CD4-positive, alpha-beta T cell treated with Interleukin-6 at 100 ng/mL for 8 hours (primary cell): ENCODE results near the gene GDPD2.

Experiments
- DNase-seq: peaks from one replicate; pipeline ENCODE4 v3.0.0-alpha.2; 2020; ENCODE audit warnings: mixed read lengths, low spot score

Gene GDPD2

DNA sequence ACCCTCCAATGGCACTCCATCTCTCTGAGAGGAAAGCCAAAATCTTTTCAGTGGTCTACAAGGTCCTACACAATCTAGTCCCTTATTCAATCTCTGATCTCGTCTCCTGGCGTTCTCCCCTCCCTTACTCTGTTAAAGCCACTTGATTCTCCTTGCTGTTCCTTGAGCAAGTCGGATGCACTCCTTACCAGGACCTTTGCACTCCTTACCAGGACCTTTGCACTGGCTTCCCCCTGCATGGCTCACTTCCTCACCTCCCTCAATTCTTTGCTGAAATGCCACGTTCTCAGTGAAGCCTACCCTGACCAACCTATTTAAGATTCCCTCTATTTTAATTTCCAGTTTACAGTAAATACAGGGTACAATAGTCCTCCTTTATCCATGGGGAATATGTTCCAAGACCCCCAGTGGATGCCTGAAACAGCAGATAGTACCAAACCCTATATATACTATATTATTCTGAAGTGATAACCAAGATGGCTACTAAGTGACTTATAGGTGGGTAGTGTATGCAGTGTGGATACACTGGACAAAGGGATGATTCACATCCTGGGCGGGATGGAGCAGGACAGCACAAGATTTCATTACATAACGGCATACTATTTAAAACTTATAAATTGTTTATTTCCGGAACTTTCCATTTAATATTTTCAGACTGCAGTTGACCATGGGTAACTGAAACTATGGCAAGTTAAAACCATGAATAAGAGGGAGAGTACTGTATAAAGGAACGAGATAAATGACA lies 15.0 kb downstream of the GDPD2 start:
- no peak for DNase-seq

DNA sequence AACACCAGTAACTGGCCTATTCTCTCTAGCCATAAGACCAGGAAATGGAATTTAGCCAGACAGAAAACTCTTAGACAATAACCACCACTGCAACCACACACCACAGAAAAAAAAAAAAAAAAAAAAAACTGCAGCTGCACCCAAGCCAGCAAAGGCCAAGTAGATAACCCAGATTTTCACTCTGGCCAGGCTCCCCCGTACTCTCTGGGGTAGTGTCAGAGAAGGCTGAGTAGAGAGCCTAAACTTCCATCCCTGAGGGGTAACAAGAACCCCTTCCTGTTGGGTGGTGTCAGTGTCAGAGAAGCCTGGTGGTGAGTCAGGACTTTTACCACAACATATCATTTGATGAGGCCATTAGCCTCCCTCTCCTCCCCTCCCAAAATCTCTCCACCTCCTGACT lies 15.9 kb downstream of the GDPD2 start:
- DNase-seq = no peak

DNA sequence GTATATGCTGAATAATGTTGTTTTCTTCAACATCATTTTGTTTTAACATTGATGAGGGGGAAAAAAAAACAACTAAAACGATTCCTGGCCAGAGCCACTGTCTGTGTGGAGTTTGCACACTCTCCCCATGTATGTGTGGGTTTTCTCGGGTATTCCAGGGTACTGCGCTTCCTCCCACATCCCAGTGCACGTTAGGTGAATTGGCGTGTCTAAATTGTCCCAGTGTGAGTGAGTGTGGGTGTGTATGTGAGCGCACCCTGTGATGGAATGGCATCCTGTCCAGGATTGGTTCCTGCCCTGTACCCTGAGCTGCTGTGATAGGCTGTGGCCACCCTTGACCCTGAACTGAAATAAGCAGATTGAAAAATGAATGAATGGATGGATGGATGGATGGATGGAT lies 19.1 kb downstream of the GDPD2 start:
- DNase-seq = no peak

DNA sequence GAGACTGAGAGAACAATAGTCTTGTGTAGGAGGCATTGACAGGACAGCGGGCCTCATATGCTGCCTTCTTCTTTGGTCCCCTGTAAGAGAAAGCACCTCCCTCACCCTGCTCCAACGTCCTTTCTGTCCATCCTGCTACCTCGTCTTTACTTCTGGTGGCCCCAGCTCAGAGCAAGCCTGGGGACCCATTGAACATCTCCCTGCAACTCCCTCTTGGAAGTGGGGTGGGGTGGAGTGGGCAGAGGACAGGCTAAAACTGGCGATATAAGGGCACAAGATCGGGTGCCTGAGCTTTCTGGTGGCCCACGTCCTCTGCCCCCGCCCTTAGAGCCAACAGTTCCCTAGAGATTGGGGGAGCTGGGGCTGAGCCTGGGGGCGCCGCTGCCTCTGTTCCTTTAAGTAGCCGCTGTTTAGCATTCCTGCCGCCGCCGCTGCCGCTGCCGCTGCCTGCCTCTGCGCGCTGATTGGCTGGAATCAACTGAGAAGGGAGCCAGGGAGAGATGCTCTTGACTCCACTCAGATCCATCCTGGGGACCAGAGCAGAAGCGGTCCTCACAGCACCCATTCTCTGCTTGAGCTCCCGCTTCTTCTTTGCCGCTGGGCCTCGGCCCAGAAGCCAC lies 21.3 kb downstream of the GDPD2 start, which contains the start of gene DLG3:
TSS of gene DLG3 (plus strand) at position 510 of the 620 bp plus-strand sequence. CDS start 367 bp downstream, outside the sequence.
- no peak for DNase-seq

DNA sequence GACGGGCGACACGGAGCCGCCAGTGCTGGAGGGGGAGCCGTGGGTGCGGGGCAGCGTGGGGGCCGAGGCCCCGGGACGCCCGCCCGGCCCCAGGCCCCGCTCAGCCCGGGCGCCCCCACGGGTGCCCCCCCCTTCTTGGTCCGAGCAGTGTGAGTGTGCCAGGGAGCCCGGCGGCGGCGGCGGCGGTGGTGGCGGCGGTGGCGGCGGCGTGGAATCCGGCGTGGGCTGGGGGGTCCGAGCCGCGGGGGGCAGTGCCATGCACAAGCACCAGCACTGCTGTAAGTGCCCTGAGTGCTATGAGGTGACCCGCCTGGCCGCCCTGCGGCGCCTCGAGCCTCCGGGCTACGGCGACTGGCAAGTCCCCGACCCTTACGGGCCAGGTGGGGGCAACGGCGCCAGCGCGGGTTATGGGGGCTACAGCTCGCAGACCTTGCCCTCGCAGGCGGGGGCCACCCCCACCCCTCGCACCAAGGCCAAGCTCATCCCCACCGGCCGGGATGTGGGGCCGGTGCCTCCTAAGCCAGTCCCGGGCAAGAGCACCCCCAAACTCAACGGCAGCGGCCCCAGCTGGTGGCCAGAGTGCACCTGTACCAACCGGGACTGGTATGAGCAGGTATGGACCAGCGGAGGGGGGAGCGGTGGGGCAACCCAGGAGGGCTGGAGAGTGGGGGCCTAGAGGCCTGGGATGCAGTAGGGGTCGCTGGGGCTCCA lies 22.0 kb downstream of the GDPD2 start:
- DNase-seq = no peak

DNA sequence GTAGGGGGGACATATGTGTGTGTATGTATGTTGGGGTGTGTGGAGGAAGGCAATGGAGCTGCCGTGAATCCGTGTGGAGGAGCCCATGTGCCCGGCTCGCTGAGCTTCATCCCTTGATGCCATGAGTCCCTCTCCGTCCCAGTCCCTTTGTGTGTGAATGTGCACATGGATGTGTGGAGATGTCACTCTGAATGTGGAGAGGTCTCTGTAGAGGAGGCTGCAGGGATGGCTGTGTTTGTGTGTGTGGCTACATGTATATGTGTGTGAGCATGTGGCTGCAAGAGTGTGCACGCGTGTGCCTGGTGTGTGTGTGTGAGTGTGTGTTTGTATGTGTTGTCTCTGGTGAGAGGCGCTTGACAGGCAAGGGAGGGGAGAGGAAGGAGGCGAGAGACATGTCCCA lies 22.8 kb downstream of the GDPD2 start:
- no peak for DNase-seq

DNA sequence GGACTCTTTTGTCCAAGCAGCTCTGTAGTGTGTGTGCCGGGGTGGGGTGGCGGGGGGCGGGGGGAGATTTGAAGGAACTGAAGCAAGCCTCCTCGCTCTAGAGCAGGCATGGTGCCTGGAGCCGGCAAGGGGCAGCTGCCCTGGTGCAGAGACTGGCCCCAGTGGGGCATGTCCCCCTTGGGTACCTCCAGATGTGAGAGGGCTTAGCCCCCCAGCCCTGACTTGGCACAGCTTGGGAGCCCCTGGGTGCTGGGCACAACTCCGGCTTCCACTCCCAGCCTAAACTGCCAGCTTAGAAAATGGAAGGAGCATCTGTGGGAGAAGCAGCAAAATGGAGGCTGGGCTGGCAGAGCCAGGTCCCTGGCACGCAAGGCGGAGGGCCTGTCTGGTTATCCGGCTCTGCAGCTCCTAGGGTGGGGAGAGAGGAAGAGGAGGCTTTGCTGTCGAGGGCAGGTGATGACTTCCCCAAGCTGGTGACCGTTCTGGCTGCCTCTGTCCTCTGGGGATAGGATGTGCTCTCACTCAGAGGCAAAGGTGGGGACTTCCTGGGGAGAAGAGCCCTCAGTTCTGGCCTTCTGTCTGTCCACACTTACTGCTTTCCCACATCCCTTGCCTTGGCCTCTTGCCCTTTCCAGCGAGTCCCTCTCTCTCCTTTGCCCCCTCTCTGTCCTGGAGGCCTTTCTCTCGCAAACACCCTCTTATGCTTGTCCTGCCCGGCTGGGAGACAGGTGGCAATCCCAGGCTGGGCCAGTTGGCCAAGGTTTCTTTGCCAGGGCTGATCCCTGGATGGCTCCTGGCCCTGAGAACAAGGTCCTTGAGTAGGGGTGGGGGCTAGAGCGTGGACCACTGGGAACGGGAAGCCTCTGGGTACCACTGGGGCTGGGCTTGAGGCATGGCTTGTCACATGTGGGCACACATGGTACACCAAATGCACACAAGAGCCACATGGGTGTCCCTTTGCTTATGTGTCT lies 23.6 kb downstream of the GDPD2 start:
- DNase-seq = no peak

DNA sequence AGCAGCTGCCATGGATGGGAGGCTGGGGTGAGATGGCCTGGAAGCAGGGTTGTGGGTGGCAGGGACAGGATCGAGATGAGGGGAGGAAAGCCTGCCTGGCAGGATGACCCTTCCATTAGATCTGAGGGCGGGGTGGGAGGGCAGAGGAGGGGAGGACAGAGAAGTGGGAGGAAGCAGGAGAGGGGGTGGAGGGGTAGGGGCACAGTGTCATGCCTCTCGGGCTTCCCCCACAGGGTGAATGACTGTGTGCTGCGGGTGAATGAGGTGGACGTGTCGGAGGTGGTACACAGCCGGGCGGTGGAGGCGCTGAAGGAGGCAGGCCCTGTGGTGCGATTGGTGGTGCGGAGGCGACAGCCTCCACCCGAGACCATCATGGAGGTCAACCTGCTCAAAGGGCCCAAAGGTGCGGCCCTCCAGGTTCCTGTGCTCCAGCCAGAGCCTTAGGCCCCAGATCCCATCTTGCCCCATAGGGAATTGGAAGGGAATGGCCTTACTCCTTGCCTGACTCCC lies 26.4 kb downstream of the GDPD2 start:
- DNase-seq = no peak

DNA sequence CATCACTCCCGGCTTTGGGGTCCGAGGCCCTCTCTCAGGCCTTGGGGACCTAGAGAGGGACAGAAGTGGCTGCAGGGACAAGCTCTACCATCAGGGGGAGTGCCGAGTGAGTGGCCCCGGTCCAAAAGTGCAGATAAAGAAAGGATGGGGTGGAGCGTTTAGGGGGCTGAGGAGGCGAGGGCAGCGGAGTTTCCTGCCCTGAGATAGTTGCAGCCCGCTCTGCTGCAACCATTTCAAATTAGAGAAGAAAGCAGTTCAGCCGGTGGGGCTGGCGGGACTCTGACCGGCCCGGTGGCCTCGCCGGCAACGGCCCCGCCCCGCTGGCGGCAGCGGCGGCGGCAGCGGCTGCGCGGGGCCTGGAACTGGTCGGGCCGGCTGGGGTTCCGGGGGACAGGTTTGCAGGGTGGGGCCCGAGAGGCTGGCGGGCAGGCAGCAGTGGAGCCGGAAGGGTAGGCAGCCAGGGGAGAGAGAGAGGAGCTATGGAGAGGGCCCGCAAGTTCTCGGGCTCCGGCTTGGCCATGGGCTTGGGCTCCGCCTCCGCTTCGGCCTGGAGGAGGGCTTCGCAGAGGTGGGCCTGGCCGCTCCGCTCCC lies 29.1 kb downstream of the GDPD2 start:
- DNase-seq = peak; percentile 49

DNA sequence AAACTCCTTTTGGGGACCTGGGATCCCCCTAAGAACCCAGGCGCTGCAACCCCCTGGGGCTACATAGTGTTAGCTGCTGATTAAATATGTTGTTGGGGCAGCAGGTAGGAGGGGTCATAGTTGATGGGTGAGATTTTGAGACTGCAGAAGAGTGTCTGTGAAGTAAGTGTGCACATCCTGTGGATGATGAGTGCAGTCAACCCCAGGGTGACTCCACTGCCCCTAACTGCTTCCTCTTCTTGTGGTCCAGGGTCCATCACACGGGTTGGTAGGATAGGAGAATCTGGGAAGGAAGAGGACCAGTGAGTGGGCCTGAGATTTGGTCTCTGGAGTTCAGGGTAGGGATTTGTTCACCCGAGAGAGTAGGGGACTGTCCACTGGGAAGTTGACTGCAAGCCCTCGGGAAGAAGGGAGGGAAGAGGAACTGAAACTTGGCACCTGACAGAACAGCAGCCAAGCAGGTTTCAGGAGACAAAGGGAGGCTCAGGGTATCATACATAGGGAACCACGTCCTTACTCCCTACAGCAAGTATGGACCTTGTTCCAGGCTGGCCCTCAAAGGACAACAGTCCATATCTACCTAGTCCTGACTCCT lies 30.0 kb downstream of the GDPD2 start:
- DNase-seq = no peak

DNA sequence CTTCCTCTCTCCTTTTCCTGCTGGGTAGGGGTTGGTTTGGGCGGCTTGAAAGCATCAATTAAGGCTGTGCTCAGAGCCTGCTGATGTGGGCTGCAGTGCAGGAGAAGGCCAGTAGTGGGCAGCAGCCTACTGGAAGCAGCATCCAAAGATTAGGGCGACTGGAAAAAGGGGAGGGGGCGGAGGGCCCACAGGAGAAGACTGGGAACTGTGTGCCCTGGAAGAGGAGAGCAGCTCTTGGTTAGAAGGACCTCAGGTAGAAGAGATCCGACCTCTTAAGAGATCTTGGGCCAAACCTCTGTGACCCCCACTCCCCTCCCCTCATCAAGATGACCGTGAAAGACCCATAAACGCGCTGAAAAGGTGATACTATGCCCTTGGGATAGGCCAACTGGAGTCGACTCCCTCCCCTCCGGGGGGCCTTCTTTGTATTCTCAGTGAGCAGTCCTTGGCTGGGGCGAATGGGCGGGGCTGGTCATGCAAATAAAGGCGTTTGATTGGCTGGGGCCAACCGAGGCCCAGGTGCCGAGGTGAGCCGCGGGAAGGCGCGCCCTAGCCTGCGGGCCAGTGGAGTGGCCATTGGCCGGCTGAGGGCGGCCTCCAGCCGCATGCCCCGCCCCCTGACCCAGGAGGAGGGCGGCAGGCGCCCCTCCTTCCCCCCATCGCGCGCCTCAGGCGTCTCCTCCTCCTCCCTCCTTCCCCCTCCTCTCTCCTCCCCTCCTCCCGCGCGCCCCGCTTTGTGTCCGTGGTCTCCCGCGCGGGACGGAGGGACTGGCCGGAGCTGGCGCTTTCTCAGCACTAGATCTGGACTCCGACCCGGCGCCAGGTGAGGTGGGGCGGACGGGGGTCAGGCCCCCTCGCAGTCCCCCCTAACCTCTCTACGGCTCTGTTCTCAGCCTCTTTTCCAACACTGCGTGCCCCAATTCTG lies 31.6 kb downstream of the GDPD2 start:
- DNase-seq = peak; percentile 56

DNA sequence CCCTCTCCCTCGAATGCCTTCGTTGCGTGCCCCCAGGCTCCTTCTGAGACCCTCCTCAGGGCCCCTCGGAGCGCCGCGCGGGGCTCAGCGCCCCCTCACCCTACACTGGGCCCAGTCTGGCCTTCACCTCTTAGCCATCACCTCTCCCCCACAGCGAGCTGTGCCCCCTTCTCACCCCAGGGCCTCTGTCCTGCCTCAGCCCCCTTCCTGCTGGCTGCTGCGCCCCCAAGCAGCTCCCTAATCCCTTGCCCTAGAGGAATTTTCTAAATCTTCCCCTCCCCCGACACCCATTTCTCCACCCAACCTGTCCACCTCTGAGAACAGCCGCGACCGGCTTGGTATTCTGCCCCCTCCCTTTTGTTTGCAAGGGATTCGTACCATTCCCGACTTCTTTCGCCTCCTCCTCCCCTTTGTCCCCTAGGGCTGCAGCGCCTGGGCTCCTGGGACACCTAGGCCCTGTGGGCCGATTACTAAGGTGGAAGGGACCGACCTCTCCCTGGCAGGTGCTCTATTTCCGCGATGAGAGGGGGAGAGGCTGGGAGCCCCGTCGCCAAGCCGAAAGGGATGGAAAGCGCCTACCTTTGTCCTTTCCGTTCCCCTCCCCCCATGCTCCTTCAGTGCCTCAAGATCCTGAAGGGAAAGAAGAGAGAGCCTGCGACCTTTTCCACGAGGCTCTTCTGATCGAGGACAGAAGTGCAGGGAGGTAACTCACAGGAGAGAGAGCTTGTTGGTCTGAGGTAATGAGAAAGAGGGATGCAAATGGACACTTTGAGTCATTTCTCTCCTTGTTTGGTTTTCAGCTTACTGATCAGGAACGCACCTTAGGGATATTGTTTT lies 32.5 kb downstream of the GDPD2 start:
- DNase-seq = no peak

DNA sequence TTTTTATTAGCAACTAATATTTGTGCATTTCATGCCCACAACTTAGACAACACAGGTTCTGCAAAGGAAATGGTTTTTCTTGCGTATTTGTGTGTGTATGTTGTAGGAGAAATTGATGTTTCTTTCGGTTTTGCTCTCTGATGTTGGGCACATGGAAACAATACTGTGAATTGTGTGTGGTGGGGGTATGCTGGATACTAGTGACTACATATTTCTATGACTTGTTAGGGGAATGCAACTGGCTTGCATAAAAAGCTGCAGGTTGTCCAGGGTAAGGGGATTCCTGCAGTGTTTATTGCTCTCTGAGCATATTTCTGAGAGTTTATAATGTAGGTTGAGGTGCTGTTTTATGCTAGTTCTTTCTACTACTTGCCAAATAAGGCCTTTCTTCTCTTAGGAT lies 33.1 kb downstream of the GDPD2 start:
- no peak for DNase-seq

DNA sequence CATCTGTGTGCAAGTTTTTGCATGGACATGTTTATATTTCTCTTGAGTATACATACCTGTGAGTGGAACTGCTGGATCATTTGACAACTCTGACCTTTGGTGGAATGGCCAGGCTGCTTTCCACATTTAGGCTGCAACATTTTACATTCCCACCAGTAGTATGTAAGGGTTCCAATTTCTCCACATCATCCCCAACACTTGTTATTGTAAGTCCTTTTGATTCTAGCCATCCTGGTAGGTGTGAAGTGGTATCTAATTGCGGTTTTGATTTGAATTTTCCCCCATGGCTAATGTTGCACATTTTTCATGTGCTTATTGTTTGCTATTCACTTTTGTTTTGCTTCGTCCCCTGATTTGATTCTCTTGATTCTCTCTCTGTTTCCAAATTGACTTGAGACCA lies 37.9 kb downstream of the GDPD2 start:
- no peak for DNase-seq

DNA sequence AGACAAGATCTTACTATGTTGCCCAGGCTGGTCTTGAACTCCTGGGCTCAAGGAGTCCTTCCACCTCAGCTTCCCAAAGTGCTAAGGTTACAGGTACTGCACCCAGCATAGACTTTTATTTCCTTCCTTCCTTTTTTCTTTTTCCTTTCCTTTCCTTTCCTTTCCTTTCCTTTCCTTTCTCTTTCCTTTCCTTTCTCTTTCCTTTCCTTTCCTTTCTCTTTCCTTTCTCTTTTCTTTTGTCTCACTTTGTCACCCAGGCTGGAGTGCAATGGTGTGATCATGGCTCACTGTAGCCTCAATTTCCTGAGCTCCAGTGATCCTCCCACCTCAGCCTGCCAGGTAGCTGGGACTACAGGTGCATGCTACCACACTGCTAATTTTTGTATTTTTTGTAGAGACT lies 40.9 kb downstream of the GDPD2 start:
- DNase-seq = no peak

DNA sequence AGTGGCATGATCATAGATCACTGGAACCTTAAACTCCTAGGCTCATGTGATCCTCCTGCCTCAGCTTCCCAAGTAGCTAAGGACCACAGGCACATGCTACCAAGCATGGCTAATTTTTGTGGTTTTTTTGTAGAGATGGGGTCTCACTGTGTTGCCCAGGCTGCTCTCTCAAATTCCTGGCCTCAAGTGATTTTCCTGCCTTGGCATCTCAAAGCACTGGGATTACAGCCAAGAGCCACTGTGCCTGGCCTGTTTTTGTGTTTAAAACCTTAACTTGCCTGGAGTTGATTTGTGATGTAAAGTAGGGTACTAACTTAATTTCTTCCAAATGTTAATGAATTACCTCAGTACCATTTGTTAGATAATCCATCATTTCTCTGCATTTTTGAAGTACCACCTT lies 43.9 kb downstream of the GDPD2 start:
- DNase-seq = no peak

DNA sequence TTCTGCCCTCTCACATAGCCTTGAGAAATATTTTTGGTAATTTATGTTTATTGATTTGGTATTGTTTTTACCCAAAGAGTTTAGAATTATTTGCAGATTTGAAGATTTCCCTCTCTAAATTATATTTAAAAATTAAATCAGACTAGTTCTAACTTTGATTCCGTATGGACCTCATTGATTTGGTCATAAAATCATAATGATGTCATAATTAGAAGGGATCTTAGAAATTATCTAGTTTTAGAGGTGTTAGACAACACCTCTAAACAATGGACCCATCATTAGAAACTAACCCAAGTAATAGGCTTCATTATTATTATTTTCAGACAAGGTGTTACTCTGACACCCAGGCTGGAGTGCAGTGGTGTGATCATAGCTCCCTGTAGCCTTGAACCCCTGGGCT lies 45.6 kb downstream of the GDPD2 start:
- no peak for DNase-seq

DNA sequence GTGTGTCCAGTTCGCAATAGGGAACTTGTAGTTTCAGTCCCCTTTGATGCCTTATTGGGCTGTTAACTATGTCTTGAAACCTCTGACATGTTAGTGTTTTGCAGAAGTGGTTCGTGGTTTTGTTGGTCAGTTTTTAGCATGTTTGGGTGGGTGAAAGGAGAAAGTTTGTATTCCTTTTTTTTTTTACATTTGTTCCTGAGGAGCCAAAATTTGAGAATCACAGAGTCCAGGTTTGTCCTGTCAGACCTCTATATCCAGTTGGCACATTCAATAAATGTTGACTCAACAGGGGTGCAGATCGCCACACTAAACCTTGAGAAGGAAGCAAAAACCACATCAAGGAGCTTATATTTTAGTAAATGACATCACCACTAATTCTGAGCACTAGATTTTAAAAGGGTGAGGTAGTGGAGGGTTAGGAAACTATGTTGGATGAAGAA lies 47.8 kb downstream of the GDPD2 start:
- no peak for DNase-seq
